C4-2B (cell line): ENCODE measurements around the gene COTL1.

ENCODE experiments used
- ZFX ChIP-seq: fragments of 450-650 bp; IDR thresholded peaks from 2 replicates; pipeline ENCODE4 v1.6.1; 2017
- TF ChIP-seq, protein P1 (sequence below): fragments of 450-650 bp; conservative IDR thresholded peaks from 2 replicates; pipeline ENCODE4 v1.5.1; 2017; ENCODE audit warnings: mild to moderate bottlenecking

DNA sequence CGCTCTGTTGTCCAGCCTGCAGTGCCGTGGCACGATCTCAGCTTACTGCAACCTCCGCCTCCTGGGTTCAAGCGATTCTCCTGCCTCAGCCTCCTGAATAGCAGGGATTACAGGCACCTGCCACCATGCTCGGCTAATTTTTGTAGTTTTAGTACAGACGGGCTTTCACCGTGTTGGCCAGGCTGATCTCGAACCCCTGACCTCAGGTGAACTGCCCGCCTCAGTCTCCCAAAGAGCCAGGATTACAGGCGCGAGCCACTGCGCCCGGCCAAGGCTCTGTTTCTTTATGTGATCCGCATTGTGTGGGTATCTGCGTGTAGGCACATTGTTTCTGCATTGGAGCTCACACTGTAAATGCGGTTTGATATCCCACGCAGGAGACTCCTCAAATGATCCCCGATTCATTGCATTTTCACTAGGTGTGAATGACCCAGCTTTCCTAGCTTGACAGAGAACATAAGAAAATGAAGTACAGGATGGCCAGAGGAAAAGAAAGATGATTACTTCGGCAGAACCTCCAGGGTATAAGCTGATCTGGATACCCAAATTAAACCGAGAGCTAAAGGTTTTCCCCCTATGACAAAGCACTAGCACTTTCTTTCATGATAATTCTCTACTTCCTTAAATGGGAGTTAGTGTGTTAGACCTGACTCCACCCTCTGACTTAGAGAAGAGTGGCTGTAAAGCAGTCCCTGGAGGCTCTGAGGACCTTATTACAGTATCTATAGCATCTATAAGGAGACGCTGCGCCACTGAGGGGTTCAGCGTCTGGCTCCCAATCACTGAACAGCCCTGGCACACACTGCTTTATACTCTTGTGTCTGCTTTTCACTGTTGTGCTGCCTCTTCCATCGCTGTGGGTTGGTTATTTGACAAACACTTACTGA, 17.3 kb downstream of the COTL1 start:
- TF ChIP-seq, protein P1, sequence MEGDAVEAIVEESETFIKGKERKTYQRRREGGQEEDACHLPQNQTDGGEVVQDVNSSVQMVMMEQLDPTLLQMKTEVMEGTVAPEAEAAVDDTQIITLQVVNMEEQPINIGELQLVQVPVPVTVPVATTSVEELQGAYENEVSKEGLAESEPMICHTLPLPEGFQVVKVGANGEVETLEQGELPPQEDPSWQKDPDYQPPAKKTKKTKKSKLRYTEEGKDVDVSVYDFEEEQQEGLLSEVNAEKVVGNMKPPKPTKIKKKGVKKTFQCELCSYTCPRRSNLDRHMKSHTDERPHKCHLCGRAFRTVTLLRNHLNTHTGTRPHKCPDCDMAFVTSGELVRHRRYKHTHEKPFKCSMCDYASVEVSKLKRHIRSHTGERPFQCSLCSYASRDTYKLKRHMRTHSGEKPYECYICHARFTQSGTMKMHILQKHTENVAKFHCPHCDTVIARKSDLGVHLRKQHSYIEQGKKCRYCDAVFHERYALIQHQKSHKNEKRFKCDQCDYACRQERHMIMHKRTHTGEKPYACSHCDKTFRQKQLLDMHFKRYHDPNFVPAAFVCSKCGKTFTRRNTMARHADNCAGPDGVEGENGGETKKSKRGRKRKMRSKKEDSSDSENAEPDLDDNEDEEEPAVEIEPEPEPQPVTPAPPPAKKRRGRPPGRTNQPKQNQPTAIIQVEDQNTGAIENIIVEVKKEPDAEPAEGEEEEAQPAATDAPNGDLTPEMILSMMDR, result no peak
- TF ChIP-seq ZFX, result no peak
